AG09309 (cell line): ENCODE data around the gene ZMYND12.
A peak's percentile ranks its signal among the peaks of the same experiment; 100 is the strongest.
"Not testable (repeated sequence)": the region's sequence is repeated elsewhere in the genome, so short reads cannot be mapped to it uniquely, and the experiment has no call there.

Source experiments
- DNase-seq: peaks from one replicate; pipeline ENCODE4 v3.0.0-alpha.2; 2010; ENCODE audit warnings: low read depth
- H3K4me3 ChIP-seq: 2 replicates; pipeline ENCODE4 v1.5.1; 2011; ENCODE audit warnings: mild to moderate bottlenecking, low read depth, low read length, moderate library complexity; ENCODE audit not compliant: control insufficient read depth
- CTCF ChIP-seq: IDR thresholded peaks from 2 replicates; pipeline ENCODE4 v1.5.1; 2011; ENCODE audit warnings: mild to moderate bottlenecking, low read depth, low read length, inconsistent platforms; ENCODE audit not compliant: insufficient read depth, control insufficient read depth; ENCODE audit errors: missing control alignments

The ZMYND12 gene

DNA sequence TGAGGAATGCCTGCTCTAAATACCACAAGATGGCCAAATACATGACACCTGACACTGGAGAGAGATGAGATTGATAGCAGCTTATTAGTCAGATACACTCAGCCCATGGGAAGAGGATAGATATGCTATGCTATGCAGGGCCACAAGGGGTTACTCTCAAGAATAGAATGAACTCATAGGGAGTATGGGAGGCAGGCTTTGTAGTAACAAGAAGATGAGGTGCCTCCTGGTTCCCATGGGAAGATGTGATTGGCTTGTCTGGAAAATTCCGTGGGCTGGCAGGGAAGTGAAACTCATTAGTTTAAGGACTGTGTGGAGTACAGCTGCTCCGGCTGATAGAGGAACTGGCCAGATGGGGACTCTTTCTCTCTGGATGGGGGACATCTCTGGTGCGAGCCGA is 23.8 kb upstream of the ZMYND12 start:
- no peak for DNase-seq
- TF ChIP-seq CTCF: no peak
- no peak overlapping the region for H3K4me3 ChIP-seq

- no peak for DNase-seq
- no peak for TF ChIP-seq CTCF
- no peak overlapping the region for H3K4me3 ChIP-seq
These were observed 22.0 kb upstream of the ZMYND12 start for GRCh38 chr1:42477775-42478174.

DNA sequence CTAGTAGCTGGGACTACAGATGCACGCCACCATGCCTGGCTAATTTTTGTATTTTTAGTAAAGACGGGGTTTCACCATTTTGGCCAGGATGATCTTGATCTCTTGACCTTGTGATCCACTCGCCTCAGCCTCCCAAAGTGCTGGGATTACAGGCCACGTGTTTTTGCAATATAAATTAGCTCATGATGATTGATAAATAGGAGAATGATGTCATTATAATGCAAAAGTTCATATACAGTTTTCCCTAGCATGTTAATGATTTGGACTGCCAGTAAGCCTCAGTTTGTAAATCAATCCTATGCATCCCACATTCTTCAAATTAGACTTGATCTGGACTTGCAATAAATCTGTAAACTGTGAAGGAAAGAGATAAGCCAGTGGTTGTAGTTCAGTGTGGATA is 21.5 kb upstream of the ZMYND12 start:
- DNase-seq, H3K4me3 ChIP-seq: not testable (repeated sequence)

DNA sequence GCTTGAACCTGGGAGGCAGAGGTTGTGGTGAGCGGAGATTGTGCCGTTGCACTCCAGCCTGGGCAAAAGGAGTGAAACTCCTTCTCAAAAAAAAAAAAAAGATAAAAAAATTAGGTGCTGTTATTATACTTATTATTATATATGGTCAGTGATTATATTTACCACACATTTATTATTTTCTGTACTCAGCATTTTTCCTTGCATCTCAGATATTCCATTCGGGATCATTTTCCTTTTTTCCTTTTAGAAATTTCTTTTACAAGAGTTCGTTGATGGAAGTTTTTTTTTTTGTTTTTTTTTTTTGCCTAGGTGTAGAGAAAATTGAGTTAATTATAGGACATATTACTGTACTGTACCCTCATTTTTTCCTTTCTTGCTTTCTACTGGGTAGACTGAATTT is 20.8 kb upstream of the ZMYND12 start:
- DNase-seq: no peak
- no peak for TF ChIP-seq CTCF
- no peak overlapping the region for H3K4me3 ChIP-seq

GRCh38 chr1:42469727-42470126 is 13.9 kb upstream of the ZMYND12 start:
- TF ChIP-seq CTCF: no peak
- no peak for DNase-seq
- no peak overlapping the region for H3K4me3 ChIP-seq

- no peak for TF ChIP-seq CTCF
- no peak for DNase-seq
- no peak overlapping the region for H3K4me3 ChIP-seq
These were observed 10.2 kb upstream of the ZMYND12 start for GRCh38 chr1:42466030-42466429.

DNA sequence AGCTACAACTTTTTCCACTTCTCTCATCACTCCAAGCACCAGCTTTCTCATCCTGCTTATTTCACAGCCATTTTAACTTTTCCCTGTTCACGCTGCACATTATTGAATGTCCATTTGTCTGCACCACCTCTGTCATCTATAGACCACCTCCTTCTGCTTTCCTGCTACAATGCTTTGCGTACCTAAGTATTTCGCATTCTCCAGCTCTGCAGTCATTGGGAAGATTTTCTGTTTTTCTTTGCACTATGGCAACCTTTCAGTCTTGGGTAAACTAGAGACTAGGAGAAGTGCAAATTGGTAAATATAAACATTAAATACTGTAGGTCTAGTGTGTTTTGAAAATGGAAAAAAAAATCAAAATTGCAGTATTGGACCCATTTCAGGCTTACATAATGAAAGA is 8.1 kb upstream of the ZMYND12 start:
- DNase-seq: no peak
- TF ChIP-seq CTCF: no peak
- H3K4me3 ChIP-seq: peak overlapping the region; percentile 74; the same call in 1 of the 2 replicates
